Peyer's patch (tissue), 4 donors: ENCODE measurements around the gene TSPAN33. TPM values are rescaled to one million over a fixed set of nuclear protein-coding genes. Genes with fewer than 3 reads are reported as not detected.

ENCODE experiments used
- DNase-seq, 3 donors: peaks; one replicate each; pipeline ENCODE4 v3.0.0-alpha.2; 2017 to 2019
- H3K27ac ChIP-seq, 4 donors: fragments of 200-600 bp; sonication (generic); one replicate each; pipeline ENCODE4 v1.5.1; 2016 to 2019
- H3K27me3 ChIP-seq, 2 donors: fragments of 200-600 bp; sonication (generic); one replicate each; pipeline ENCODE4 v1.5.1; 2019
- H3K36me3 ChIP-seq, 3 donors: fragments of 200-600 bp; sonication (generic); one replicate each; pipeline ENCODE4 v1.5.1; 2016 to 2019
- H3K4me1 ChIP-seq, 4 donors: fragments of 200-600 bp; sonication (generic); one replicate each; pipeline ENCODE4 v1.5.1; 2016 to 2019
- H3K4me3 ChIP-seq, 4 donors: fragments of 200-600 bp; sonication (generic); 1 replicate in 3 of 4; 2 replicates in 1 of 4; pipeline ENCODE4 v1.5.1; 2016 to 2019; ENCODE audit warnings: mild to moderate bottlenecking in 1 of 4
- H3K9me3 ChIP-seq, 4 donors: fragments of 200-600 bp; sonication (generic); one replicate each; pipeline ENCODE4 v1.5.1; 2016 to 2019; ENCODE audit warnings: mild to moderate bottlenecking in 1 of 4
- POLR2A ChIP-seq, 2 donors: fragments of 450-650 bp; IDR thresholded peaks; one replicate each; pipeline ENCODE4 v1.5.1; 2017; ENCODE audit warnings: antibody characterized with exemption in 2 of 2, mild to moderate bottlenecking in 2 of 2, moderate library complexity in 2 of 2
- total RNA-seq, 4 donors: library from RNA; depleted of rRNA; stranded (reverse); fragments of >200 nt; gene quantifications; one replicate each; pipeline ENCODE4 v1.1.0, GENCODE V29; 2016
- TF ChIP-seq, protein P1 (sequence below), 6 experiments: fragments of 450-650 bp in 4 of 6; fragments of 200-600 bp in 2 of 6; sonication (generic) in 1 of 6; IDR thresholded peaks; one replicate each; pipeline ENCODE4 v1.5.1; 2017 to 2019; ENCODE audit warnings: antibody characterized with exemption in 6 of 6, mild to moderate bottlenecking in 3 of 6, moderate library complexity in 1 of 6

TSPAN33 gene
- total RNA-seq, 4 donors from 2014 or later: 1.0 to 28.9 (median 3.5) TPM

DNA sequence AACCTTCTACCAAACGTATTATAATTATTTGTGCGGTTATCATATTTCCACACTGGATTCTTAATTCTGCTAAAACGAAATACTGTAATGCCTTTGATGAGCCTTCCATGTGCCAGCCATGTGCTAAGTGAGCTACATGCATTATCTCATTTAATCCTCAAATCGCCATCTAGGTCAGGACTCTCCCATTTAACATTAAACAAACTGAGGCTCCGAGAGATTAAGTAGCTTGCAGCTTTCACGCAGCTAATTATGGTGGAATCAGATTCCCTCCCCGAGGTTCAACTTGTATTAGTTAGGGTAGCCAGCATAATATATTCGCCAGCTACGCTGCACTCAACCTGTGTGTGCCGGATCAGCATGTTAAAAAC lies 798 bp upstream of the TSPAN33 start:
- Histone ChIP-seq H3K27me3 (no peaks in the 10 kb centered on the region), H3K36me3 (no peaks in the 10 kb centered on the region), H3K4me1 (peaks cover 0 to 7% (median 0%) of the 10 kb centered on the region in 4 donors), H3K4me3 (peak overlapping the region in 2 of 4 donors; percentile 60 to 75), H3K27ac (peak overlapping the region in 1 of 4 donors; percentile 88), H3K9me3 (no peaks in the 10 kb centered on the region)
- DNase-seq: no peak
- TF ChIP-seq, protein P1, sequence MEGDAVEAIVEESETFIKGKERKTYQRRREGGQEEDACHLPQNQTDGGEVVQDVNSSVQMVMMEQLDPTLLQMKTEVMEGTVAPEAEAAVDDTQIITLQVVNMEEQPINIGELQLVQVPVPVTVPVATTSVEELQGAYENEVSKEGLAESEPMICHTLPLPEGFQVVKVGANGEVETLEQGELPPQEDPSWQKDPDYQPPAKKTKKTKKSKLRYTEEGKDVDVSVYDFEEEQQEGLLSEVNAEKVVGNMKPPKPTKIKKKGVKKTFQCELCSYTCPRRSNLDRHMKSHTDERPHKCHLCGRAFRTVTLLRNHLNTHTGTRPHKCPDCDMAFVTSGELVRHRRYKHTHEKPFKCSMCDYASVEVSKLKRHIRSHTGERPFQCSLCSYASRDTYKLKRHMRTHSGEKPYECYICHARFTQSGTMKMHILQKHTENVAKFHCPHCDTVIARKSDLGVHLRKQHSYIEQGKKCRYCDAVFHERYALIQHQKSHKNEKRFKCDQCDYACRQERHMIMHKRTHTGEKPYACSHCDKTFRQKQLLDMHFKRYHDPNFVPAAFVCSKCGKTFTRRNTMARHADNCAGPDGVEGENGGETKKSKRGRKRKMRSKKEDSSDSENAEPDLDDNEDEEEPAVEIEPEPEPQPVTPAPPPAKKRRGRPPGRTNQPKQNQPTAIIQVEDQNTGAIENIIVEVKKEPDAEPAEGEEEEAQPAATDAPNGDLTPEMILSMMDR (IDR thresholded peaks at IDR 0.05): no peak
- TF ChIP-seq POLR2A (IDR thresholded peaks at IDR 0.05): no peak

- H3K27ac ChIP-seq: peak overlapping the region; percentile 58 to 88 (median 62)
- no peaks in the 10 kb centered on the region for H3K27me3 ChIP-seq
- H3K9me3 ChIP-seq: no peaks in the 10 kb centered on the region
- no peak for TF ChIP-seq POLR2A (IDR thresholded peaks at IDR 0.05)
- TF ChIP-seq, protein P1 (IDR thresholded peaks at IDR 0.05): peak in 2 of 6 experiments; percentile 12 to 27
- peaks cover 0 to 7% (median 0%) of the 10 kb centered on the region in 4 donors for H3K4me1 ChIP-seq
- H3K36me3 ChIP-seq: no peaks in the 10 kb centered on the region
- peak overlapping the region; percentile 60 to 75 (median 65) for H3K4me3 ChIP-seq
- peak in 2 of 3 donors; percentile 58 to 64 for DNase-seq
Observed at GRCh38 chr7:129144834-129145668, 544 bp downstream of the TSPAN33 start.

- H3K27me3 ChIP-seq: no peaks in the 10 kb centered on the region
- H3K4me3 ChIP-seq: peak overlapping the region in 1 of 4 donors; percentile 75
- H3K9me3 ChIP-seq: no peaks in the 10 kb centered on the region
- H3K36me3 ChIP-seq: no peaks in the 10 kb centered on the region
- H3K27ac ChIP-seq: peak overlapping the region; percentile 51 to 88 (median 58)
- H3K4me1 ChIP-seq: peaks cover 0 to 7% (median 0%) of the 10 kb centered on the region in 4 donors
- no peak for TF ChIP-seq POLR2A (IDR thresholded peaks at IDR 0.05)
- TF ChIP-seq, protein P1 (IDR thresholded peaks at IDR 0.05): no peak
- peak in 2 of 3 donors; percentile 55 to 61 for DNase-seq
Observed at GRCh38 chr7:129146237-129146979, 1.9 kb downstream of the TSPAN33 start.

GRCh38 chr7:129147731-129148130 lies 3.2 kb downstream of the TSPAN33 start:
- H3K4me3 ChIP-seq: no peak overlapping the region
- no peaks in the 10 kb centered on the region for H3K27me3 ChIP-seq
- H3K9me3 ChIP-seq: no peaks in the 10 kb centered on the region
- peaks cover 0 to 7% (median 0%) of the 10 kb centered on the region in 4 donors for H3K4me1 ChIP-seq
- DNase-seq: no peak
- H3K36me3 ChIP-seq: no peaks in the 10 kb centered on the region
- H3K27ac ChIP-seq: peak overlapping the region in 1 of 4 donors; percentile 88
- TF ChIP-seq, protein P1 (IDR thresholded peaks at IDR 0.05): no peak
- TF ChIP-seq POLR2A (IDR thresholded peaks at IDR 0.05): no peak

DNA sequence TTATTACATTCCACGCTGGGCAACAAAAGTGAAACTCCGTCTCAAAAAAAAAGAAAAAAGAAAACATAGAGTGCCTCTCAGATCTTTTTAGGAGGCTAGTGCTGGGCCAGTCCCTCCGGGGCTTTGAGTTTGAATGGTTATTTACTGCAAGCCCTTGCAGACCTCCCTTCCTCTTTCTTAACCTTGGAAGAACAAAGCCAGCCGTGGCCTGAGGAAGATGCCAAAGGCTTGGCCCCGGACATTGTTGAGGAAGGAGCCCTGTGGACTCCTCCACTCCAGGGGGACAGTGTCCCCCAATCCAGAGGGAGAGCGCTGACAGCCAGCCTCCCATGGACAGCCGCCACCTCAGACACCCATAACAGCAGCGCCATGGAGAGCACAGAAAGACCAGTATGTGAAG lies 5.0 kb downstream of the TSPAN33 start:
- DNase-seq: no peak
- peaks cover 0 to 3% (median 0%) of the 10 kb centered on the region in 4 donors for H3K4me1 ChIP-seq
- H3K4me3 ChIP-seq: no peak overlapping the region
- no peaks in the 10 kb centered on the region for H3K36me3 ChIP-seq
- no peaks in the 10 kb centered on the region for H3K27me3 ChIP-seq
- TF ChIP-seq, protein P1 (IDR thresholded peaks at IDR 0.05): no peak
- no peak overlapping the region for H3K27ac ChIP-seq
- H3K9me3 ChIP-seq: no peaks in the 10 kb centered on the region
